GM10248 (cell line): ENCODE data around the gene SIT1.

ENCODE experiments used
- CTCF ChIA-PET: fragments of 300-600 bp; sonication (Branson Sonifier 250); formaldehyde crosslinking; extraction: SDS; loops from one replicate; lab custom pipeline; 2021; ENCODE audit warnings: antibody characterized with exemption; lab: Yijun Ruan, JAX
- POLR2A ChIA-PET: fragments of 350-650 bp; sonication (Branson Sonifier 250); formaldehyde crosslinking; extraction: SDS; loops from one replicate; lab custom pipeline; 2020; ENCODE audit warnings: antibody characterized with exemption; lab: Yijun Ruan, JAX
- DNase-seq: peaks from one replicate; pipeline ENCODE4 v3.0.0; 2012; ENCODE audit errors: extremely low spot score
- CTCF ChIP-seq: IDR thresholded peaks from 2 replicates; pipeline ENCODE4 v1.5.1; 2012; ENCODE audit warnings: mild to moderate bottlenecking, low read depth; ENCODE audit errors: extremely low read depth, missing control alignments, control extremely low read depth

The SIT1 gene

DNA sequence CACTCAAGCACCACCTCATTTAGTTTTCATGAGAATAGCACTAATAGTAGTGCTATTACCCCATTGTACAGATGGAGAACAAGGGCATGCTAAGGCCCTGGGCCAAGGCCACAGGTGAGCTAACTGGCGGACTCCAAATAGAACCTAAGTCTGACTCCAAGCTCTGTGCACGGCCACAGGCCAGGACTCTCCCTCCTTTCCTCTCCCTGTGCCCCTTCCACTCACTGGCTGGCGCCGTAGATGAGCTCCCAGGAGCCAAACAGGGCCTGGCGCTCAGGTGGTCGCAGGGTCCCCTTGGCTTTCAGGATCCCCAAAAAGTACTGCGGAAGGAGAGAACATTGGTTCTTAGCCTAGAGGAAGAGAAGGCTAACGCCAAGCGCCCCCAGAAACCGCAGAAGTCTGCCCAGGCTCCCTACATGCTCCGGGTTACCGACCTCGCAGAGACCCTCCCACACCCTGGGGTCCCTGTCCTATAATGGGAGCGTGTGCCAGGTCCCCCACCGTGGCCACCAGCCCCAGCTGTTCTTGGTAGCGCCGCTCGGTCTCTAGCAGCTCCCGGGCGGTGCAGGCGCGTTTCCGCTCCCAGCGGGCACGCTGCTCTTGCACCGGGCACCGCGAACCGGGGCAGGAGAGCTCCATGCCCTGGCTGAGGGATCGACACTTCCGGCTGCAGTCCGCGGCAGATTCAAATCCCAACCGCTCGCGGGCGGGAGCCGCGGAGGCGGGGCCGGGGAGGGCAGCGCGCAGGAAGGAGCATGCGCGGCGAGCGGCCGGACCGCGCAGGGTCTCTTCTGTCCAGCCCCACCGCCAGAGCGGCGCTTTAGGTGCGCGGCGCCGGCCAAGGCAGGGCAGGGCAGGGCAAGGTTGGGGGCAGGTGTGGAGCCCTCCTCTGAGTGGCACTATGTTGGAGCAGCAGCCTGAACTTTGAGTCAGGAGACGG is 14.1 kb upstream of the SIT1 start, which contains the start of gene ARHGEF39:
Gene ARHGEF39, minus strand, starts transcription at position 665 of the 940 bp plus-strand sequence. Its CDS starts 26 bp downstream, at position 639.
- peak; percentile 61 for TF ChIP-seq CTCF
- DNase-seq = peak; percentile 93
- ChIA-PET CTCF (interaction anchor here (0.7 to 12.2 kb wide), 18 partner anchors 8 to 162 kb away, joined by 3 to 138 read pairs (median 4); partner anchors contain the start of genes CA9 and SPAG8), POLR2A (no interaction called here)

- TF ChIP-seq CTCF = no peak
- ChIA-PET POLR2A (no interaction called here), CTCF (interaction anchor here (1.0 to 12.2 kb wide), 12 partner anchors 8 to 128 kb away, joined by 3 to 138 read pairs (median 6); partner anchors contain the start of gene TPM2)
- DNase-seq = no peak
Measured at GRCh38 chr9:35662437-35662836, 11.7 kb upstream of the SIT1 start.

DNA sequence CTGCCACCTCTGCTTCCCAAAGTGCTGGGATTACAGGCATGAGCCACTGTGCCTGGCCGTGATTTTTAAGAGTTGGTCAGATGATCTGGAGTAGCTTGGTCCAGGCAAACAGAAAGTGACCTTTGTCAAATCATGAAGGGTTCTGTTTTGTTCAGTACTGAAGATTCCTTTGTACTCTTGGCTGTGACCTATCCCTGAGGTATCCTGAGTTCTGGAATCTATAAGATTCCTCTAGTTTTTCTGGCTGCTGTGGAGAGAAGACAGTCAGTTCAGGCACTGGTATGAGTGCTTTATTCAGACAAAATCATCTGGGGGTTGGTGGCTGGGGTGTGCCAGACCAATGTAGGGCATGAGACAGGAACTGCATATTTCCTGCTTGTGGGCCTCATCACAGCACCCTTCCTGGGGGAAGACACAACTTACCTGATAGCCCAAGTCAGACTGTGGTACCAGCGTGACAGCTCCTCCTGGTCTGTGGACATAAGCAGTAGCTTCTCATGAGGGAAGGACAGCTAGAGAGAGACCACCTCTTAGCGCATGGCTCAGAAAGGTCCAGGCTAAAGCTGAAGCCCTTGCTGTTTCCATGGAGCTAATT is 11.1 kb upstream of the SIT1 start:
- DNase-seq = no peak
- ChIA-PET CTCF (interaction anchor here (0.8 to 12.2 kb wide), 19 partner anchors 8 to 198 kb away, joined by 3 to 138 read pairs (median 5); partner anchors contain the start of genes CREB3, SPAG8 and TPM2), POLR2A (interaction anchor here (0.6 kb wide), 1 partner anchor 9 kb away, joined by 6 read pairs; no protein-coding TSS in a partner anchor)
- no peak for TF ChIP-seq CTCF

DNA sequence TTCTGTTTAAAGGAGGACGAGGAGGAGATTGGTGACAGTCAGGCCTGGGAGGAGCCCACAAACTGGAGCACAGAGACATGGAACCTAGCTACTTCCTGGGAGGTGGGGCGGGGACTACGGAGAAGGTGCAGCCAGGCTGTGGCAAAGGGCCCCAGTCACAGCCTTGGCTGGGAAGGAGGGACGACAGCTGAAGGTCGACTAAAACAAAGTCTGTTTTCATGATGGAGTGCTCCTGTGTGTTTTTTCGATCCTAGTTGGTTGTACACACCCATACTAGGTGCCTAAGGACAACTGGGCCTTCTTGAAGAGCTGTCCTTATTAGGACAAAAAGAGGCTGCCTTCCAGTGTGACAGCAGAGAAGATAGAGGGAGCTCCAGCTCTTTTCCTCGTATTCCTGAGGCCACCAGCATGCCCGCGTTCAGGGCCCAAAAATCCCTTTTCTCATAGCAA is 10.3 kb upstream of the SIT1 start:
- no peak for DNase-seq
- CTCF ChIA-PET = interaction anchor here (0.8 to 12.2 kb wide), 17 partner anchors 9 to 199 kb away, joined by 3 to 138 read pairs (median 5); partner anchors contain the start of genes CREB3, SPAG8 and TPM2
- peak; percentile 45 for TF ChIP-seq CTCF
- POLR2A ChIA-PET = interaction anchor here (1.1 kb wide), 1 partner anchor 70 kb away, joined by 3 read pairs; no protein-coding TSS in a partner anchor

GRCh38 chr9:35659340-35659739 is 8.6 kb upstream of the SIT1 start:
- no peak for DNase-seq
- ChIA-PET CTCF (interaction anchor here (0.7 to 12.2 kb wide), 19 partner anchors 8 to 167 kb away, joined by 3 to 138 read pairs (median 5); partner anchors contain the start of gene MSMP), POLR2A (no interaction called here)
- TF ChIP-seq CTCF = no peak

- POLR2A ChIA-PET = no interaction called here
- no peak for DNase-seq
- CTCF ChIA-PET = interaction anchor here (0.7 to 12.2 kb wide), 21 partner anchors 9 to 167 kb away, joined by 3 to 138 read pairs (median 5); partner anchors contain the start of gene MSMP
- no peak for TF ChIP-seq CTCF
Measured at GRCh38 chr9:35658968-35659220, 8.2 kb upstream of the SIT1 start.
